ENCODE data around the gene NT5C1B.

- TF ChIP-seq CTCF (IDR thresholded peaks at IDR 0.05; ENCODE audit: low read length) (no peak), EZH2 (optimal IDR thresholded peaks at IDR 0.05; ENCODE audit: low read depth, low read length) (no peak)
Observed at GRCh38 chr2:18623782-18624181, 34.4 kb upstream of the NT5C1B start.
